Spleen (tissue), 7 donors: Measurements from ENCODE around the gene PRKG1.

Experiments
- POLR2A ChIP-seq, 3 donors: fragments of 450-650 bp; IDR thresholded peaks; one replicate each; pipeline ENCODE4 v1.5.1; 2017; ENCODE audit warnings: antibody characterized with exemption in 3 of 3, mild to moderate bottlenecking in 1 of 3
- POLR2AphosphoS5 ChIP-seq, 3 donors: sonication (generic); formaldehyde crosslinking; IDR thresholded peaks; one replicate each; pipeline ENCODE4 v1.5.1; 2017; ENCODE audit warnings: antibody characterized with exemption in 3 of 3
- TF ChIP-seq, protein P1 (sequence below), 11 experiments: fragments of 200-600 bp in 7 of 11; fragments of 450-650 bp in 4 of 11; sonication (generic) in 4 of 11; IDR thresholded peaks in 8 of 11; conservative IDR thresholded peaks in 3 of 11; 1 replicate in 7 of 11; 2 replicates in 4 of 11; pipeline versions ENCODE4 v1.4.0 to v1.8.0; 2016 to 2021; ENCODE audit warnings: antibody characterized with exemption in 11 of 11, inconsistent platforms in 4 of 11, mild to moderate bottlenecking in 1 of 11
- donor health status: DM: no; HTN: no; CAD: no; lungs with moderate emphysema.
- donor health status: DM: no; HTN: no; CAD: no.
- donor health status: DM: no; HTN: no; CAD: no.

DNA sequence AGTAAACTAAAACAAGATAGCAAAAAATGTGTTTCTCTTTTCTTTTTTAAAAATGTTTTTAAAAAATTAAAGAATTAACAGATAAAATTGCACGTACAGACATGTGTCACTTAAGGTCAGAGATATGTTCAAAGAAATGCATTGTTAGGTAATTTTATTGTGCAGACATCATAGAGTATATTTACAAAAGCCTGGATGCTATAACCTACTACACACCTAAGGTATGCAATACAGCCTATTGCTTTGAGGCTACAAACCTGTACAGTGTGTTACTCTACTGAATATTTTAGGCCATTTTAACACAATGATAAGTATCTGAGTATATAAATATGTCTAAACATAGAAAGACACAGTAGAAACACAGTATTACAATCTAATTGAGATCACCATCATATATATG lies 253.1 kb downstream of the PRKG1 start:
- TF ChIP-seq, protein P1, sequence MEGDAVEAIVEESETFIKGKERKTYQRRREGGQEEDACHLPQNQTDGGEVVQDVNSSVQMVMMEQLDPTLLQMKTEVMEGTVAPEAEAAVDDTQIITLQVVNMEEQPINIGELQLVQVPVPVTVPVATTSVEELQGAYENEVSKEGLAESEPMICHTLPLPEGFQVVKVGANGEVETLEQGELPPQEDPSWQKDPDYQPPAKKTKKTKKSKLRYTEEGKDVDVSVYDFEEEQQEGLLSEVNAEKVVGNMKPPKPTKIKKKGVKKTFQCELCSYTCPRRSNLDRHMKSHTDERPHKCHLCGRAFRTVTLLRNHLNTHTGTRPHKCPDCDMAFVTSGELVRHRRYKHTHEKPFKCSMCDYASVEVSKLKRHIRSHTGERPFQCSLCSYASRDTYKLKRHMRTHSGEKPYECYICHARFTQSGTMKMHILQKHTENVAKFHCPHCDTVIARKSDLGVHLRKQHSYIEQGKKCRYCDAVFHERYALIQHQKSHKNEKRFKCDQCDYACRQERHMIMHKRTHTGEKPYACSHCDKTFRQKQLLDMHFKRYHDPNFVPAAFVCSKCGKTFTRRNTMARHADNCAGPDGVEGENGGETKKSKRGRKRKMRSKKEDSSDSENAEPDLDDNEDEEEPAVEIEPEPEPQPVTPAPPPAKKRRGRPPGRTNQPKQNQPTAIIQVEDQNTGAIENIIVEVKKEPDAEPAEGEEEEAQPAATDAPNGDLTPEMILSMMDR (IDR thresholded peaks at IDR 0.05 in 8 of 11, conservative IDR thresholded peaks at IDR 0.05 in 3 of 11), result no peak
- no peak for TF ChIP-seq POLR2A (IDR thresholded peaks at IDR 0.05)
- TF ChIP-seq POLR2AphosphoS5 (IDR thresholded peaks at IDR 0.05), result no peak
